Stimulated activated naive CD4-positive, alpha-beta T cell treated with Interleukin-2 at 50 U/mL for 16 hours (primary cell): ENCODE data around the gene SPAST.
"Not testable (repeated sequence)": the region's sequence is repeated elsewhere in the genome, so short reads cannot be mapped to it uniquely, and the experiment has no call there.

Experiments used
- DNase-seq: peaks from one replicate; lab custom pipeline; 2025; lab: John Stamatoyannopoulos, UW

The SPAST gene, protein sequence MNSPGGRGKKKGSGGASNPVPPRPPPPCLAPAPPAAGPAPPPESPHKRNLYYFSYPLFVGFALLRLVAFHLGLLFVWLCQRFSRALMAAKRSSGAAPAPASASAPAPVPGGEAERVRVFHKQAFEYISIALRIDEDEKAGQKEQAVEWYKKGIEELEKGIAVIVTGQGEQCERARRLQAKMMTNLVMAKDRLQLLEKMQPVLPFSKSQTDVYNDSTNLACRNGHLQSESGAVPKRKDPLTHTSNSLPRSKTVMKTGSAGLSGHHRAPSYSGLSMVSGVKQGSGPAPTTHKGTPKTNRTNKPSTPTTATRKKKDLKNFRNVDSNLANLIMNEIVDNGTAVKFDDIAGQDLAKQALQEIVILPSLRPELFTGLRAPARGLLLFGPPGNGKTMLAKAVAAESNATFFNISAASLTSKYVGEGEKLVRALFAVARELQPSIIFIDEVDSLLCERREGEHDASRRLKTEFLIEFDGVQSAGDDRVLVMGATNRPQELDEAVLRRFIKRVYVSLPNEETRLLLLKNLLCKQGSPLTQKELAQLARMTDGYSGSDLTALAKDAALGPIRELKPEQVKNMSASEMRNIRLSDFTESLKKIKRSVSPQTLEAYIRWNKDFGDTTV

DNA sequence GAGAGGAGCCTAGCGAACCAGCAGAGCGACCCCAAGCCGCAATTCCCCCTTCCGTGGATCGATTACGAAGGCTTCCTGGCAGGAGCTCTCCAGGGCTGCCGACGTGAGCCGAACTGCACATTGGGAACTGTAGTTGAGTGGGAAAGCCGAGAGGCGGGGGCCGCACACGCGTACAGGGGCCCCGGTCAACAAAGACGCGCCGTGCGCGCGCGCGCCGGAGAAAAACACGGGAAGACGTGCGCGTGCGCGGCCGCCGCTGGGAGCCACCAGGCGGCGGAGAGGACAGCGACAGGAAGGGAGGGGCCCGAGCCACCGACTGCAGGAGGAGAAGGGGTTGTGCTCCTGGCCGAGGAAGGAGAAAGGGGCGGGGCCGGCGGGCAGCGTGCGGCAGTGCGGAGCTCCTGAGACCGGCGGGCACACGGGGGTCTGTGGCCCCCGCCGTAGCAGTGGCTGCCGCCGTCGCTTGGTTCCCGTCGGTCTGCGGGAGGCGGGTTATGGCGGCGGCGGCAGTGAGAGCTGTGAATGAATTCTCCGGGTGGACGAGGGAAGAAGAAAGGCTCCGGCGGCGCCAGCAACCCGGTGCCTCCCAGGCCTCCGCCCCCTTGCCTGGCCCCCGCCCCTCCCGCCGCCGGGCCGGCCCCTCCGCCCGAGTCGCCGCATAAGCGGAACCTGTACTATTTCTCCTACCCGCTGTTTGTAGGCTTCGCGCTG lies at the start of gene SPAST:
Gene SPAST (plus strand): TSS at position 247 of the 711 bp plus-strand sequence. CDS start 276 bp downstream, at position 523.
- DNase-seq: peak; percentile 98

DNA sequence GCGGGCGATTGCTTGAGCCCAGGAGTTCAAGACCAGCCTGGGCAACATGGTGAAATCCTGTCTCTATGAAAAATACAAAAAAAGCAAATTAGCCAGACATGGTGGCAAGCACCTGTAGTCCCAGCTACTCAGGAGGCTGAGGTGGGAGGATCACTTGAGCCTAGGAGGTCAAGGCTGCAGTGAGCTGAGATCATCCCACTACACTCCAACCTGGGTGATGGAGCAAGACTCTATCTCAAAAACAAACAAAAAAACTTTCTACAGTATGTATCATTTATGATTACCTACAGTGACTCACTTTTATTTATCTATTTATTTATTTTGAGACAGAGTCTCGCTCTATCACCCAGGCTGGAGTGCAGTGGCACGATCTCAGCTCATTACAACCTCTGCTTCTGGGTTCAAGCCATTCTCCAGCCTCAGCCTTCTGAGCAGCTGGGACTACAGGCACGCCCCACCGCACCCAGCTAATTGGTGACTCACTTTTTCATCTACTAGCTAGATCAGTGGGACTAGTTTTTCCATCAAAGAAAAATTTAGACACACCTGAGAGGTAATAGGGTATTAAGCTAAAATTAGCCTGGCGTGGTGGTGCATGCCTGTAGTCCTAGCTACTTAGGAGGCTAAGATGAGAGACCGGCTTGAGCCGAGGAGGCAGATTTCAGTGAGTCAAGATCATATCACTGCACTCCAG lies 44.4 kb upstream of the SPAST start:
- DNase-seq: not testable (repeated sequence)

DNA sequence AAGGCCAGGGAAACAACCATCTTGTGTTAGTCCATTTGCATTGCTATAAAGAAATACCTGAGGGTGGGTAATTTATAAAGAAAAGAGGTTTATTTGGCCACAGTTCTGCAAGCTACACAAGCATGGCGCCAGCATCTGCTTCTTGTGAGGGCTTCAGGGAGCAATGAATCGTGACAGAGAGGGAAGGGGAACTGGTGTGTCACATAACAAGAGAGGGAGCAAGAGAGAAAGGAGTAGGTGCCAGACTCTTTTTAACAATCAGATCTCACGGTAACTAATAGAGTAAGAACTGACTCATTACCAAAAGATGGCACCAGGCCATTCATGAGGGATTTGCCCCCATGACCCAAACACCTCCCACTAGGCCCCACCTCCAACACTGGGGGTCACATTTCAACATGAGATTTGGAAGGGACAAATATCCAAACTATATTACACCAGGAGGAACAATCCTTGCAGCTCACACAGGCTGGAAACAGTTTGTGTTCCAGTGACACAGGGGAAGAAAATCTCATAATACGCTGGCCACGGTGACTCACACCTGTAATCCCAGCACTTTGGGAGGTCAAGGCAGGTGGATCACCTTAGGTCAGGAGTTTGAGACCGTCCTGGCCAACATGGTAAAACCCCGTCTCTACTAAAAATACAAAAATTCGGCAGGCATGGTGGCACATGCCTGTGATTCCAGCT lies 29.0 kb upstream of the SPAST start:
- not testable (repeated sequence) for DNase-seq

DNA sequence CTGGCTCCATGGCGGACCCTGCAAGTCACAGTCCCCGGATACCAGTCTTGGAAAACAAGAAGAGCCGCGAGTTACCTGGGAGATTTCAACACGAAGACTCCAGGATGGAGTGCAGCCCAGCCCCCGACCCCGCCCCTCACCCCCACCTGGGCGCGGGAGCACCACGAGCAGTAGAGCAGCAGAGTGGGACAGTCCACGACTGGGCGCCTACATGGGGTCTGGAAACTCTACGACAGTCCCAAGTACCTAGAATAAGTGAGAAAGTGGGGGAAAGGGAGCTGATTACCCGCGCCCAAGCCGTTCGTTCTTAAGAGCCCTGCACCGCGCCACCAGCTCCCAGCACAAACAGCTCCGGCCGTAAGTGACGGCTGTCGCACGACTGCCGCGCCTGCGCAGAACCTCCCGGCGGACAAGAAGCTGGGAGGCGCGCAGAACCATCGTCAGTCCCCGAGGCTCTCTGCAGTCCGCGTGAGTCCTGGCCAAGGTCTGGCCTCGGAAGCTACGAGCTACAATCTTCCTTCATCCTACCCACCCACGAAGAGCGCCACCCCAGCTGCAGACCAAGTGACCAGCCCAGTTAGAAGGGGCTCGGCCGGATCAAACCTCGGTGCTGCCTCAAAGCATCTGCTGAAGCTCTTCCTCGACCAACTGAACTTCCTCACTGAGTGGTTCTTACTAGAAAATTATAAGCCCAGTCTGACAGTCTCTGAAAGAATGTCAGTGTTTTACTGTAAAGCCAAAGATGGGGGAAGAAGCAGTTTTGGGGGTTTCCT lies 23.7 kb upstream of the SPAST start, which contains the start of gene DPY30:
Gene DPY30 (minus strand): TSS at position 359 of the 773 bp plus-strand sequence. CDS start 349 bp downstream, at position 10.
- peak; percentile 89 for DNase-seq

DNA sequence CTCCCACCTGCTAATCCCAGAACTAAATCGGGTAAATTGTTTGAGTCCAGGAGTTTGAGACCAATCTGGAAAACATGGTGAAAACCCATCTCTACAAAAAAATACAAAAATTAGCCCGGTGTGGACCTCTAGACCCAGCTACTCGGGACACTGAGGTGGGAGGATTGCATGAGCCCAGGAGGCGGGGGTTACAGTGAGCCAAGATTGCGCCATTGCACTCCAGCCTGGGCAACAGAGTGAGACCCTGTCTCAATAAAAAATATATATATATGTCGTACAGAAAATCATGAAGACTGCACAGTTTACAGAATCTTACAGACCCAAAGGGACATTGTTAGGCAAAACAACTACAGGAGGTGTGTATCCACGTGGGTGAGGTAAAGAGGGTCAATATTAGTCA lies 19.8 kb upstream of the SPAST start:
- DNase-seq: no peak

- no peak for DNase-seq
These were observed 11.4 kb upstream of the SPAST start for GRCh38 chr2:32051836-32052439.

DNA sequence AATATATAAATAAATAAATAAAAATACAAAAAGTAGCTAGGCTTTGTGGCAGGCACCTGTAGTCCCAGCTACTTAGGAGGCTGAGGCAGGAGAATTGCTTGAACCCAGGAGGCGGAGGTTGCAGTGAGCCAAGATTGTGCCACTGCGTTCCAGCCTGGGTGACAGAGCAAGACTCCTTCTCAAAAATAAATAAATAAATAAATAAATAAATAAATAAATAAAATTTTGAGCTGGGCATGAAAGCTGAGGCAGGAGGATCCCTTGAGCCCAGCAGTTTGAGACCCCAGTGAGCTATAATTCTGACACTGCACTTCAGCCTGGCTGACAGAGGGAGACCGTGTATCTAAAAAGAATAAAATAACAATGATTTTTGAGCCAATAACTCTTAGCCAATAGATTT lies 8.8 kb upstream of the SPAST start:
- not testable (repeated sequence) for DNase-seq

DNA sequence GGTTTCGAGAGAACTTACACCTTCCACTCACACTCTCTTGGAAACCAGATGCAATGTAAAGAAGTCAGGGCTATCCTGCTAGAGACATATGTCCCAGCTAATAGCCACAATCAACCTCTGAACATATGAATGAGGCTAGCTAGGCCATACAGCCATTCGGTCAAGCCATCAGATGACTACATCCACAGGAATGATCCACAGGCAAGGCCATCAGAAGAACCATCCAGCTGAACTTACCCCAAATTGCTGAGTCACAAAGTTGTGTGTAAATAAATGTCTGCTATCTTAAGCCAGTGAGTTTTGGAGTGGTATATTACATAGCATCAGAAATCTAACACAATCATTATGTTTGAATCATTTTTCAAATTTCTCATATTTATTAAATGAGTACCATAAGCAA lies 5.2 kb upstream of the SPAST start:
- DNase-seq: no peak

DNA sequence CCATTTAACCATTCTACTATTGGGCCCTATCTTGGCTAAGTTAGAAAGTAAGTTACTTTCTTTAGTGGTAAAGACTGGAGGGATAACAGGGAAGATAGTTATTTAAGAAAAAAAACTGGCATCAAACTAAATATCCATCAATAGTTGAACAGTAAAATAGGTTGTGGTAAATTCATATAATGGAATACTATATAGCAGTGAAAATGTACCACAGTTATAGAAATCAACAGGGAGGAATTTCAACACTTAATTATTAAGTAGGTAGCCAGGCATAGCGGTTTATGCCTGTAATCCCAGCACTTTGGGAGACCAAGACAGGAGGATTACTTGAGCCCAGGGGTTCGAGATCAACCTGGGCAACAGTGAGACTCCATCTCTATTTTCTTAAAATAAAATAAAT lies 3.1 kb upstream of the SPAST start:
- no peak for DNase-seq

- no peak for DNase-seq
These were observed 1.9 kb upstream of the SPAST start for GRCh38 chr2:32061430-32061829.

- no peak for DNase-seq
These were observed 1.1 kb upstream of the SPAST start for GRCh38 chr2:32061973-32062861.

- no peak for DNase-seq
These were observed 755 bp downstream of the SPAST start for GRCh38 chr2:32064021-32064601.

- DNase-seq: no peak
These were observed 1.4 kb downstream of the SPAST start for GRCh38 chr2:32064713-32065112.

DNA sequence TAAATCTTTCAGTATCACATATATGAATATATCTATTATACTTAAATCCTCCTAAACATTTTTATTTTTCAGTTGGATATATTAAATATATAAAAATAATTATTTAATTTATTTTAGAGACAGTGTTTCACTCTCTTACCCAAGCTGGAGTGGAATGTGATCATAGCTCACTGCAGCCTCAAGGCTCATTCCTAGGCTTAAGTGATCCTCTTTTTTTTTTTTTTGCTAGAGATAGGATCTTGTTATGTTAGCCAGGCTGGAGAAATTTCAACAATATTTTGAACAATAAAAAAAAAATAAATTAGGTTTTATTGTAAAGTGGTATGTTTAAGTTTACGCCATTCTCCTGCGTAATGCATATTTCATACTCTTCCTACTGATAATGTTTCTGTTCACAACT lies 4.2 kb downstream of the SPAST start:
- DNase-seq: no peak

GRCh38 chr2:32074134-32074506 lies 10.8 kb downstream of the SPAST start:
- DNase-seq: no peak

GRCh38 chr2:32095671-32096070 lies 32.3 kb downstream of the SPAST start:
- DNase-seq: no peak

GRCh38 chr2:32108111-32108510 lies 44.8 kb downstream of the SPAST start:
- DNase-seq: no peak

DNA sequence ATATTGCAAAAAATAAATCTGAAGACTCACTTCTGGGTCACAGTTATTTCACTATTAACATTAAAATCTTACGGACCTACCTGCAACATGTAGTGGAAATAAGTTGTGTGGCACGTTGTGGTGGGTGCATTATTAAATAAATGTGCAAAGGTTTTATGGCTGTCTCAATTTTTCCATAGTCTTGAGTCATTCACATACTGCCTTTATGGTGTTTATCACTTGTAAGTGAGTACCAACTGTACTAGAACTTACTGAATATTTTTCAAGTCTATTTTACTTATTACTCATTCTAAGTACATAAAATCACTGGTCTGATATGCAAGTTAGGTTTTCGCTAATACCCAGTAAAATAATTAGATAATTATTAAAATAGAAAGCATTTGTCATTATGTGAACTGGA lies 54.7 kb downstream of the SPAST start:
- DNase-seq: no peak

GRCh38 chr2:32119161-32119560 lies 55.8 kb downstream of the SPAST start:
- DNase-seq: no peak
